Natural killer cell (primary cell): ENCODE results near the gene RPF1. TPM values are rescaled to one million over a fixed set of nuclear protein-coding genes. Genes with fewer than 3 reads are reported as not detected.

Experiments
- ATAC-seq, 3 donors: fragments of 150-1000 bp in 2 of 3; fragments of 200-7000 bp in 1 of 3; cut with Tn5 transposase; 1 replicate in 1 of 3; 2 replicates in 2 of 3; pipeline ENCODE4 v1.10.0; 2021; ENCODE audit warnings: mild to moderate bottlenecking in 2 of 3, moderate library complexity in 2 of 3
- DNase-seq, 2 donors: peaks; one replicate each; pipeline versions ENCODE4 v3.0.0 to v3.0.0-alpha.2; 2013 to 2021; ENCODE audit warnings: mixed read lengths in 1 of 2
- H3K27ac ChIP-seq: one replicate; pipeline ENCODE4 v1.5.1; 2013; ENCODE audit warnings: mild to moderate bottlenecking, low read length
- H3K27me3 ChIP-seq: one replicate; pipeline ENCODE4 v1.6.1; 2013; ENCODE audit warnings: low read length; ENCODE audit not compliant: control insufficient read depth, insufficient read depth
- H3K36me3 ChIP-seq: one replicate; pipeline ENCODE4 v1.6.1; 2013; ENCODE audit warnings: low read length; ENCODE audit not compliant: control insufficient read depth, insufficient read depth
- H3K4me1 ChIP-seq: one replicate; pipeline ENCODE4 v1.6.1; 2013; ENCODE audit warnings: low read length; ENCODE audit not compliant: control insufficient read depth, insufficient read depth
- H3K4me3 ChIP-seq: one replicate; pipeline ENCODE4 v1.5.1; 2013; ENCODE audit warnings: low read length
- H3K9me3 ChIP-seq: one replicate; pipeline ENCODE4 v1.6.1; 2013; ENCODE audit warnings: low read length; ENCODE audit not compliant: control insufficient read depth, insufficient read depth
- H3K27ac Mint-ChIP-seq, 2 donors: one replicate each; pipeline ENCODE4 v1.8.0; 2022; ENCODE audit warnings: mild to moderate bottlenecking in 2 of 2, mixed read lengths in 2 of 2, moderate library complexity in 1 of 2
- H3K27me3 Mint-ChIP-seq, 2 donors: one replicate each; pipeline ENCODE4 v1.8.0; 2022; ENCODE audit warnings: low read depth in 2 of 2, mixed read lengths in 2 of 2
- H3K36me3 Mint-ChIP-seq: one replicate; pipeline ENCODE4 v1.8.0; 2022; ENCODE audit warnings: mixed read lengths
- H3K4me1 Mint-ChIP-seq, 2 donors: one replicate each; pipeline ENCODE4 v1.8.0; 2022; ENCODE audit warnings: mixed read lengths in 2 of 2
- H3K4me3 Mint-ChIP-seq: one replicate; pipeline ENCODE4 v1.8.0; 2022; ENCODE audit warnings: mild to moderate bottlenecking, moderate library complexity, mixed read lengths
- H3K9me3 Mint-ChIP-seq, 2 donors: one replicate each; pipeline ENCODE4 v1.8.0; 2022; ENCODE audit warnings: mixed read lengths in 2 of 2
- CTCF ChIP-seq: fragments of 200-600 bp; IDR thresholded peaks from one replicate; pipeline ENCODE4 v1.8.0; 2022; ENCODE audit warnings: antibody characterized with exemption
- WGBS: methylation state at CpG from one replicate; pipeline ENCODE4 v1.1.7; 2013; ENCODE audit warnings: missing lambda C conversion rate; ENCODE audit not compliant: insufficient coverage; 5-methylcytosine and 5-hydroxymethylcytosine counted together
- intact Hi-C: fragments of 100-400 bp; cut with micrococcal nuclease; formaldehyde crosslinking; loops from one replicate; pipeline ENCODE4 v1.14.2; 2022
- total RNA-seq, 4 donors: library from RNA; stranded (reverse); fragments of 120-200 nt in 1 of 4; gene quantifications; one replicate each; pipeline versions ENCODE4 v1.2.3 to v1.2.4, GENCODE V29; 2013 to 2022

RPF1 gene
- total RNA-seq, 3 donors from 2014 or later (not counting 1 experiment from before 2014, with no cell fraction given) = 50.0 to 53.0 (median 50.0) TPM

GRCh38 chr1:84489766-84490165 lies 10.7 kb downstream of the RPF1 start:
- H3K27ac Mint-ChIP-seq = no peak overlapping the region
- H3K36me3 ChIP-seq = peaks cover 63% of the 10 kb centered on the region
- H3K36me3 Mint-ChIP-seq = peaks cover 20% of the 10 kb centered on the region

DNA sequence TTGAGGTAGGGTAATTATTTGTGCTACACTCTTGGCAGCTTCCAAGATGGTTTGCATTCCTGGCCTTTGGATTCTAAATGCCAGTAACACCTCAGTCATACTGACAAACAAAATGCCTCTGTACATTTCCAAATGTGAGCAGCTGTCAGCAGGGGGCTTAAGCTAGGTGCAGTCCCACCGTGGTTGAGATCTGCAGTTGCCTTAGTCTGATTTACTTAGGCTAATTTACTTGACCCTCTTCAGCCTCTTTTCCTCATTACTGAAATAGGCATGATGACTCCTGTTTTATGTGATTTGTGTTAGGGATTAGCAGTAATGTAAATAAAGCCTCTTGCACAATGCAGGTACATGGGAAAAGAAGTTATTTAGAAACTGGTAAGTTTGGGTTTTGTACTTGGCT lies 13.7 kb downstream of the RPF1 start:
- intact Hi-C loops = no loop called here
- H3K27ac ChIP-seq = no peak overlapping the region
- H3K4me1 Mint-ChIP-seq = peaks cover 18 to 22% of the 10 kb centered on the region in 2 donors
- no peaks in the 10 kb centered on the region for H3K9me3 ChIP-seq
- no peak overlapping the region for H3K4me3 ChIP-seq
- H3K4me1 ChIP-seq = no peaks in the 10 kb centered on the region
- no peak overlapping the region for H3K4me3 Mint-ChIP-seq
- DNase-seq = no peak
- H3K27me3 ChIP-seq = no peaks in the 10 kb centered on the region
- no peak for ATAC-seq
- H3K27ac Mint-ChIP-seq = no peak overlapping the region
- no peaks in the 10 kb centered on the region for H3K27me3 Mint-ChIP-seq
- peaks cover 82% of the 10 kb centered on the region for H3K36me3 ChIP-seq
- no peak for TF ChIP-seq CTCF
- peaks cover 20% of the 10 kb centered on the region for H3K36me3 Mint-ChIP-seq
- WGBS = 100% methylated on average over 1 of the region's 1 CpG
- no peaks in the 10 kb centered on the region for H3K9me3 Mint-ChIP-seq

More at GRCh38 chr1:84489766-84490165, 10.7 kb downstream of the RPF1 start:
- DNase-seq (no peak), ATAC-seq (no peak)
- Histone ChIP-seq H3K4me3 (no peak overlapping the region), H3K4me1 (no peaks in the 10 kb centered on the region), H3K27ac (no peak overlapping the region), H3K27me3 (no peaks in the 10 kb centered on the region), H3K9me3 (no peaks in the 10 kb centered on the region)
- no peaks in the 10 kb centered on the region for H3K27me3 Mint-ChIP-seq
- peaks cover 32 to 43% of the 10 kb centered on the region in 2 donors for H3K4me1 Mint-ChIP-seq
- H3K4me3 Mint-ChIP-seq = no peak overlapping the region
- intact Hi-C loops = no loop called here
- H3K9me3 Mint-ChIP-seq = no peaks in the 10 kb centered on the region
- no peak for TF ChIP-seq CTCF
- whole genome bisulfite sequencing = 92% methylated on average over 1 of the region's 2 CpGs

GRCh38 chr1:84493747-84494146 lies 14.7 kb downstream of the RPF1 start:
- H3K36me3 Mint-ChIP-seq = peaks cover 20% of the 10 kb centered on the region
- intact Hi-C loops = no loop called here
- peaks cover 11 to 13% of the 10 kb centered on the region in 2 donors for H3K4me1 Mint-ChIP-seq
- no peak for TF ChIP-seq CTCF
- no CpG with 5 or more reads among the region's 1 CpG for WGBS
- Histone ChIP-seq H3K27me3 (no peaks in the 10 kb centered on the region), H3K4me1 (no peaks in the 10 kb centered on the region), H3K27ac (no peak overlapping the region), H3K36me3 (peaks cover 89% of the 10 kb centered on the region), H3K4me3 (no peak overlapping the region), H3K9me3 (no peaks in the 10 kb centered on the region)
- H3K27ac Mint-ChIP-seq = peak overlapping the region; percentile 70 to 77
- H3K9me3 Mint-ChIP-seq = no peaks in the 10 kb centered on the region
- DNase-seq (no peak), ATAC-seq (no peak)
- no peak overlapping the region for H3K4me3 Mint-ChIP-seq
- no peaks in the 10 kb centered on the region for H3K27me3 Mint-ChIP-seq

- Mint-ChIP-seq H3K36me3 (no peaks in the 10 kb centered on the region), H3K4me1 (peaks cover 18 to 19% of the 10 kb centered on the region in 2 donors), H3K9me3 (no peaks in the 10 kb centered on the region), H3K27ac (no peak overlapping the region), H3K27me3 (no peaks in the 10 kb centered on the region), H3K4me3 (no peak overlapping the region)
- no peaks in the 10 kb centered on the region for H3K4me1 ChIP-seq
- H3K36me3 ChIP-seq = peaks cover 81% of the 10 kb centered on the region
- intact Hi-C loops = no loop called here
- no peak overlapping the region for H3K4me3 ChIP-seq
- DNase-seq = no peak
- H3K27ac ChIP-seq = no peak overlapping the region
- ATAC-seq = no peak
- H3K27me3 ChIP-seq = no peaks in the 10 kb centered on the region
- TF ChIP-seq CTCF = no peak
- WGBS = 100% methylated on average over 2 of the region's 3 CpGs
- H3K9me3 ChIP-seq = no peaks in the 10 kb centered on the region
These were observed 17.4 kb downstream of the RPF1 start for GRCh38 chr1:84496498-84496897.
